HepG2 (cell line): ENCODE data around the gene MYL11. TPM values are rescaled to one million over a fixed set of nuclear protein-coding genes. Genes with fewer than 3 reads are reported as not detected.

ENCODE experiments used
- AGO2 ChIP-seq: fragments of 200-400 bp; formaldehyde crosslinking; optimal IDR thresholded peaks from 2 replicates; pipeline ENCODE3; 2017; ENCODE audit warnings: mild to moderate bottlenecking, low read depth, low read length, moderate library complexity
- CBX1 ChIP-seq: IDR thresholded peaks from one replicate; pipeline ENCODE4 v1.6.1; 2016; ENCODE audit warnings: antibody characterized with exemption, low read depth
- CBX5 ChIP-seq: sonication (generic); formaldehyde crosslinking; IDR thresholded peaks from 2 replicates; pipeline ENCODE4 v1.4.0; 2020; ENCODE audit warnings: missing genetic modification reagents, borderline replicate concordance
- CCAR2 ChIP-seq: fragments of 200-400 bp; formaldehyde crosslinking; optimal IDR thresholded peaks from 2 replicates; pipeline ENCODE3; 2018; ENCODE audit warnings: low read depth, mild to moderate bottlenecking, low read length, moderate library complexity
- CEBPB ChIP-seq: IDR thresholded peaks from 2 replicates; pipeline ENCODE4 v1.6.1; 2011; ENCODE audit warnings: low read depth, low read length, improper control_type of control experiment, borderline replicate concordance
- E2F1 ChIP-seq: sonication (generic); formaldehyde crosslinking; IDR thresholded peaks from 2 replicates; pipeline ENCODE4 v1.5.0; 2020; ENCODE audit warnings: missing genetic modification reagents
- E2F2 ChIP-seq: sonication (generic); formaldehyde crosslinking; IDR thresholded peaks from 2 replicates; pipeline ENCODE4 v1.4.0; 2020; ENCODE audit warnings: missing genetic modification reagents, borderline replicate concordance
- KLF15 ChIP-seq: sonication (generic); formaldehyde crosslinking; IDR thresholded peaks from 2 replicates; pipeline ENCODE4 v1.8.1; 2023; ENCODE audit warnings: borderline replicate concordance, mild to moderate bottlenecking, inconsistent platforms, missing genetic modification reagents, mixed read lengths
- PRDM4 ChIP-seq: sonication (generic); formaldehyde crosslinking; IDR thresholded peaks from 2 replicates; pipeline ENCODE4 v1.9.0; 2021; ENCODE audit warnings: missing genetic modification reagents, borderline replicate concordance
- TEAD2 ChIP-seq: sonication (generic); formaldehyde crosslinking; IDR thresholded peaks from 2 replicates; pipeline ENCODE4 v1.9.0; 2021; ENCODE audit warnings: missing genetic modification reagents
- TEAD3 ChIP-seq: optimal IDR thresholded peaks from 2 replicates; pipeline ENCODE3; 2016; ENCODE audit warnings: borderline replicate concordance
- TFDP1 ChIP-seq: IDR thresholded peaks from 2 replicates; pipeline ENCODE4 v1.6.1; 2016; ENCODE audit warnings: missing compliant biosample characterization, missing genetic modification reagents, borderline replicate concordance
- ZFP36L2 ChIP-seq: sonication (generic); formaldehyde crosslinking; IDR thresholded peaks from 2 replicates; pipeline ENCODE4 v1.4.0; 2020; ENCODE audit warnings: missing genetic modification reagents
- ZGPAT ChIP-seq: IDR thresholded peaks from 2 replicates; pipeline ENCODE4 v1.6.1; 2016; ENCODE audit warnings: mild to moderate bottlenecking
- ZNF329 ChIP-seq: sonication (generic); formaldehyde crosslinking; IDR thresholded peaks from 2 replicates; pipeline ENCODE4 v1.9.0; 2021; ENCODE audit warnings: low read depth, mild to moderate bottlenecking, missing genetic modification reagents
- ZNF468 ChIP-seq: sonication (generic); formaldehyde crosslinking; IDR thresholded peaks from 2 replicates; pipeline ENCODE4 v1.8.0; 2022; ENCODE audit warnings: mild to moderate bottlenecking, moderate library complexity, missing genetic modification reagents
- ZNF549 ChIP-seq: sonication (generic); formaldehyde crosslinking; IDR thresholded peaks from 2 replicates; pipeline ENCODE4 v1.5.0; 2020; ENCODE audit warnings: missing genetic modification reagents
- ZNF672 ChIP-seq: sonication (generic); formaldehyde crosslinking; IDR thresholded peaks from 2 replicates; pipeline ENCODE4 v1.8.1; 2022; ENCODE audit warnings: missing genetic modification reagents
- ZNF768 ChIP-seq: sonication (generic); formaldehyde crosslinking; IDR thresholded peaks from 2 replicates; pipeline ENCODE4 v1.4.0; 2020; ENCODE audit warnings: missing genetic modification reagents
- ZNF784 ChIP-seq: sonication (generic); formaldehyde crosslinking; IDR thresholded peaks from 2 replicates; pipeline ENCODE4 v1.5.1; 2020; ENCODE audit warnings: missing genetic modification reagents, mild to moderate bottlenecking, borderline replicate concordance
- polyA plus RNA-seq, 8 experiments: library from polyadenylated mRNA; depleted of rRNA in 3 of 8; stranded (reverse) in 7 of 8; unstranded in 1 of 8; fragments of >200 nt; fragmentation: Illumina TruSeq in 4 of 8; extraction: Trizol in 4 of 8; gene quantifications; 2 replicates each; pipeline versions ENCODE4 v1.2.1 to v1.2.3, GENCODE V29; 2011 to 2016; ENCODE audit warnings: low read depth in 4 of 8, missing spikeins in 1 of 8, mixed read lengths in 1 of 8; ENCODE audit not compliant: insufficient read depth in 1 of 8
- total RNA-seq, 5 experiments: library from RNA; depleted of rRNA; stranded (reverse); fragments of >200 nt; fragmentation: Illumina TruSeq; extraction: Trizol; gene quantifications; 2 replicates each; pipeline ENCODE4 v1.2.3, GENCODE V29; 2016; ENCODE audit warnings: low read depth in 1 of 5

The MYL11 gene
- total and polyA plus RNA-seq, 2 of the 13 experiments (the other 11 are each of a cell fraction or from before 2014, with no cell fraction given): not detected

GRCh38 chr16:30395155-30395991 is 20.8 kb downstream of the MYL11 start, which contains the start of gene ZNF48 (continued):
- TF ChIP-seq E2F1 (CRISPR knock-in tag): 0 out of 2 replicates have a peak, but pooled peaks have one; percentile 52
- TF ChIP-seq ZNF468 (CRISPR knock-in tag): peak; percentile 39; the same call in 1 of the 2 replicates
- TF ChIP-seq KLF15 (CRISPR knock-in tag): no peak
- no peak for TF ChIP-seq ZNF672
- TF ChIP-seq ZNF329: peak; percentile 39
- no peak for TF ChIP-seq TEAD2 (CRISPR knock-in tag)
- TF ChIP-seq ZFP36L2 (CRISPR knock-in tag): no peak
- TF ChIP-seq E2F2 (CRISPR knock-in tag): no peak
- peak; percentile 7; the same call in 1 of the 2 replicates for TF ChIP-seq ZNF784
- TF ChIP-seq TEAD3: no peak
- TF ChIP-seq CBX1: peak; percentile 27
- peak; percentile 92 for TF ChIP-seq ZGPAT (CRISPR knock-in tag)
- TF ChIP-seq ZNF768 (CRISPR knock-in tag): peak; percentile 91
- peak; percentile 44; the same call in 1 of the 2 replicates for TF ChIP-seq TFDP1 (CRISPR knock-in tag)
- no peak for TF ChIP-seq CEBPB
- TF ChIP-seq CBX5 (CRISPR knock-in tag): peak; percentile 69; the same call in 1 of the 2 replicates
- TF ChIP-seq PRDM4 (CRISPR knock-in tag): 0 out of 2 replicates have a peak, but pooled peaks have one; percentile 49
- no peak for TF ChIP-seq ZNF549
- TF ChIP-seq CCAR2: peak; percentile 53
- TF ChIP-seq AGO2: peak; percentile 30
